GM12892 (cell line): ENCODE results near the gene TMEM9B.
"Not testable (repeated sequence)": the region's sequence is repeated elsewhere in the genome, so short reads cannot be mapped to it uniquely, and the experiment has no call there.

Source experiments
- DNase-seq: peaks from one replicate; pipeline ENCODE4 v3.0.0; 2011; ENCODE audit not compliant: insufficient read length
- FAIRE-seq: peaks from 2 replicates; lab custom pipeline; 2011; peaks lifted over from hg19 to GRCh38; lab: Jason Lieb, UNC
- POLR2A ChIP-seq: IDR thresholded peaks from 2 replicates; pipeline ENCODE4 v1.6.1; 2011; ENCODE audit warnings: low read depth, low read length, control low read depth
- POLR2AphosphoS5 ChIP-seq: IDR thresholded peaks from 2 replicates; pipeline ENCODE4 v1.6.1; 2011; ENCODE audit warnings: low read depth, low read length, control low read depth
- TAF1 ChIP-seq: IDR thresholded peaks from 2 replicates; pipeline ENCODE4 v1.6.1; 2011; ENCODE audit warnings: low read depth, mild to moderate bottlenecking, control low read depth, low read length, borderline replicate concordance

TMEM9B gene

GRCh38 chr11:8997451-8997850, 33.2 kb upstream of the TMEM9B start:
- TF ChIP-seq POLR2A: no peak
- TF ChIP-seq POLR2AphosphoS5: no peak
- no peak for TF ChIP-seq TAF1
- FAIRE-seq (no peak), DNase-seq (no peak)

- DNase-seq (no peak), FAIRE-seq (no peak)
These were observed 25.2 kb upstream of the TMEM9B start for GRCh38 chr11:8989453-8989852.

GRCh38 chr11:8988329-8989234, 24.3 kb upstream of the TMEM9B start:
- TF ChIP-seq POLR2A (no peak), POLR2AphosphoS5 (no peak), TAF1 (no peak)
- FAIRE-seq (no peak), DNase-seq (no peak)

More at GRCh38 chr11:8989453-8989852, 25.2 kb upstream of the TMEM9B start:
- TF ChIP-seq POLR2A: no peak
- no peak for TF ChIP-seq POLR2AphosphoS5
- no peak for TF ChIP-seq TAF1

GRCh38 chr11:8987446-8987845, 23.2 kb upstream of the TMEM9B start:
- no peak for DNase-seq
- no peak for TF ChIP-seq TAF1
- TF ChIP-seq POLR2A: no peak
- no peak for TF ChIP-seq POLR2AphosphoS5
- peak; percentile 77 for FAIRE-seq

GRCh38 chr11:8986772-8987171, 22.5 kb upstream of the TMEM9B start:
- DNase-seq, FAIRE-seq: not testable (repeated sequence)

GRCh38 chr11:8985462-8985861, 21.2 kb upstream of the TMEM9B start:
- DNase-seq (no peak), FAIRE-seq (no peak)
- TF ChIP-seq TAF1: no peak
- no peak for TF ChIP-seq POLR2AphosphoS5
- no peak for TF ChIP-seq POLR2A

GRCh38 chr11:8983552-8983951, 19.3 kb upstream of the TMEM9B start:
- DNase-seq: no peak
- TF ChIP-seq POLR2A: no peak
- no peak for FAIRE-seq

- TF ChIP-seq POLR2AphosphoS5: no peak
- TF ChIP-seq POLR2A: no peak
- TF ChIP-seq TAF1: no peak
- no peak for FAIRE-seq
- DNase-seq: no peak
These were observed 16.2 kb upstream of the TMEM9B start for GRCh38 chr11:8980485-8980884.

- DNase-seq, FAIRE-seq: not testable (repeated sequence)
These were observed 15.1 kb upstream of the TMEM9B start for GRCh38 chr11:8979365-8979764.

- FAIRE-seq (no peak), DNase-seq (no peak)
- TF ChIP-seq POLR2A (no peak), TAF1 (no peak), POLR2AphosphoS5 (no peak)
These were observed 8.9 kb upstream of the TMEM9B start for GRCh38 chr11:8973121-8973520.

- FAIRE-seq (no peak), DNase-seq (no peak)
These were observed 7.7 kb upstream of the TMEM9B start for GRCh38 chr11:8971924-8972316.

GRCh38 chr11:8971196-8971923, 7.1 kb upstream of the TMEM9B start:
- no peak for FAIRE-seq
- TF ChIP-seq POLR2AphosphoS5: no peak
- no peak for TF ChIP-seq POLR2A
- no peak for TF ChIP-seq TAF1
- no peak for DNase-seq

More at GRCh38 chr11:8971924-8972316, 7.7 kb upstream of the TMEM9B start:
- TF ChIP-seq POLR2A (no peak), TAF1 (no peak), POLR2AphosphoS5 (no peak)

GRCh38 chr11:8967184-8967583, 2.9 kb upstream of the TMEM9B start:
- no peak for DNase-seq
- TF ChIP-seq POLR2A: no peak
- no peak for TF ChIP-seq TAF1
- TF ChIP-seq POLR2AphosphoS5: no peak
- no peak for FAIRE-seq
